Thoracic aorta (tissue), 2 donors: ENCODE results near the gene ABHD8. TPM values are rescaled to one million over a fixed set of nuclear protein-coding genes. Genes with fewer than 3 reads are reported as not detected.

Experiments used
- ATAC-seq: fragments of 150-250 bp; one replicate; pipeline ENCODE4 v1.8.0; 2017; ENCODE audit warnings: low read depth; ENCODE audit not compliant: insufficient number of reproducible peaks, low FRiP score
- DNase-seq: peaks from one replicate; pipeline ENCODE4 v3.0.0-alpha.2; 2020; ENCODE audit warnings: low spot score
- H3K27ac ChIP-seq, 2 donors: fragments of 200-600 bp; sonication (generic); 1 replicate in 1 of 2; 2 replicates in 1 of 2; pipeline ENCODE4 v1.5.1; 2016; ENCODE audit warnings: mild to moderate bottlenecking in 2 of 2, moderate library complexity in 2 of 2
- H3K27me3 ChIP-seq: fragments of 200-600 bp; sonication (generic); replicated peaks from 2 replicates; pipeline ENCODE4 v1.6.0; 2016; ENCODE audit warnings: mild to moderate bottlenecking; ENCODE audit not compliant: insufficient read depth
- H3K36me3 ChIP-seq: fragments of 200-600 bp; sonication (generic); one replicate; pipeline ENCODE4 v1.5.1; 2016
- H3K4me1 ChIP-seq, 2 donors: fragments of 200-600 bp; sonication (generic); 1 replicate in 1 of 2; 2 replicates in 1 of 2; pipeline versions ENCODE4 v1.5.1 to v1.6.0; 2016; ENCODE audit warnings: low read depth in 2 of 2, mild to moderate bottlenecking in 1 of 2; ENCODE audit not compliant: control insufficient read depth in 1 of 2
- H3K4me3 ChIP-seq: fragments of 200-600 bp; sonication (generic); 2 replicates; pipeline ENCODE4 v1.5.1; 2016; ENCODE audit warnings: mild to moderate bottlenecking
- H3K9me3 ChIP-seq: fragments of 200-600 bp; sonication (generic); 2 replicates; pipeline ENCODE4 v1.5.1; 2016
- CTCF ChIP-seq: fragments of 200-600 bp; sonication (generic); IDR thresholded peaks from one replicate; pipeline ENCODE4 v1.5.1; 2019; ENCODE audit warnings: antibody characterized with exemption
- total RNA-seq, 2 donors: library from RNA; depleted of rRNA; stranded (reverse); fragments of >200 nt; gene quantifications; one replicate each; pipeline versions ENCODE4 v1.1.0 to v1.2.3, GENCODE V29; 2016

The ABHD8 gene
- total RNA-seq, 2 donors from 2014 or later = 9.8 to 24.0 TPM

GRCh38 chr19:17256130-17256529, 47.1 kb downstream of the ABHD8 start:
- no peaks in the 10 kb centered on the region for H3K36me3 ChIP-seq
- H3K4me1 ChIP-seq = no peaks in the 10 kb centered on the region
- ATAC-seq (no peak), DNase-seq (no peak)
- H3K27ac ChIP-seq = no peak overlapping the region
- no peaks in the 10 kb centered on the region for H3K27me3 ChIP-seq
- H3K9me3 ChIP-seq = no peaks in the 10 kb centered on the region
- TF ChIP-seq CTCF = no peak
- no peak overlapping the region for H3K4me3 ChIP-seq

GRCh38 chr19:17255150-17255621, 48.0 kb downstream of the ABHD8 start:
- no peak for ATAC-seq
- Histone ChIP-seq H3K4me1 (no peaks in the 10 kb centered on the region), H3K27ac (no peak overlapping the region), H3K4me3 (no peak overlapping the region), H3K9me3 (no peaks in the 10 kb centered on the region), H3K27me3 (no peaks in the 10 kb centered on the region), H3K36me3 (no peaks in the 10 kb centered on the region)
- no peak for DNase-seq
- TF ChIP-seq CTCF = no peak

- DNase-seq (no peak), ATAC-seq (no peak)
- Histone ChIP-seq H3K9me3 (no peaks in the 10 kb centered on the region), H3K27me3 (no peaks in the 10 kb centered on the region), H3K27ac (no peak overlapping the region), H3K36me3 (no peaks in the 10 kb centered on the region), H3K4me1 (no peaks in the 10 kb centered on the region), H3K4me3 (no peak overlapping the region)
- no peak for TF ChIP-seq CTCF
Measured at GRCh38 chr19:17254636-17255035, 48.6 kb downstream of the ABHD8 start.

- Histone ChIP-seq H3K27ac (no peak overlapping the region), H3K4me3 (no peak overlapping the region), H3K4me1 (peaks cover 0 to 10% of the 10 kb centered on the region in 2 donors), H3K27me3 (no peaks in the 10 kb centered on the region), H3K9me3 (no peaks in the 10 kb centered on the region), H3K36me3 (no peaks in the 10 kb centered on the region)
- DNase-seq = no peak
- TF ChIP-seq CTCF = no peak
- no peak for ATAC-seq
Measured at GRCh38 chr19:17249887-17250548, 53.2 kb downstream of the ABHD8 start.

GRCh38 chr19:17248011-17248776, 55.0 kb downstream of the ABHD8 start:
- no peak overlapping the region for H3K27ac ChIP-seq
- TF ChIP-seq CTCF = no peak
- H3K27me3 ChIP-seq = no peaks in the 10 kb centered on the region
- no peak overlapping the region for H3K4me3 ChIP-seq
- H3K9me3 ChIP-seq = no peaks in the 10 kb centered on the region
- H3K36me3 ChIP-seq = no peaks in the 10 kb centered on the region
- DNase-seq = no peak
- ATAC-seq = no peak
- peaks cover 0 to 18% of the 10 kb centered on the region in 2 donors for H3K4me1 ChIP-seq
